Endodermal cell (in vitro differentiated cells): ENCODE measurements around the gene MACROD1. TPM values are rescaled to one million over a fixed set of nuclear protein-coding genes. Genes with fewer than 3 reads are reported as not detected.

Experiments used
- DNase-seq: peaks from one replicate; pipeline ENCODE4 v3.0.0-alpha.2; 2017
- H3K27ac ChIP-seq: 2 replicates; pipeline ENCODE4 v1.5.1; 2013; ENCODE audit warnings: mild to moderate bottlenecking, low read depth, low read length, moderate library complexity
- H3K27me3 ChIP-seq: 2 replicates; pipeline ENCODE4 v1.6.1; 2013; ENCODE audit warnings: mild to moderate bottlenecking, low read length, moderate library complexity; ENCODE audit not compliant: insufficient read depth, control insufficient read depth, poor library complexity, severe bottlenecking
- H3K36me3 ChIP-seq: 2 replicates; pipeline ENCODE4 v1.7.0; 2013; ENCODE audit warnings: mild to moderate bottlenecking, low read length, moderate library complexity; ENCODE audit not compliant: control insufficient read depth, insufficient read depth
- H3K4me1 ChIP-seq: one replicate; pipeline ENCODE4 v1.7.0; 2013; ENCODE audit warnings: low read length; ENCODE audit not compliant: control insufficient read depth, insufficient read depth
- H3K4me3 ChIP-seq: 2 replicates; pipeline ENCODE4 v1.5.1; 2013; ENCODE audit warnings: mild to moderate bottlenecking, low read length, moderate library complexity
- H3K9ac ChIP-seq: 2 replicates; pipeline ENCODE4 v1.6.1; 2013; ENCODE audit warnings: mild to moderate bottlenecking, low read length, moderate library complexity; ENCODE audit not compliant: poor library complexity, severe bottlenecking; ENCODE audit errors: extremely low read depth
- H3K9me3 ChIP-seq: 2 replicates; pipeline ENCODE4 v1.6.1; 2013; ENCODE audit warnings: mild to moderate bottlenecking, low read length, moderate library complexity; ENCODE audit not compliant: control insufficient read depth
- H3K27ac Mint-ChIP-seq: 2 replicates; pipeline ENCODE4 v1.8.0; 2020; ENCODE audit warnings: mixed read lengths
- H3K27me3 Mint-ChIP-seq: 2 replicates; pipeline ENCODE4 v1.8.0; 2021; ENCODE audit warnings: mild to moderate bottlenecking, mixed read lengths; ENCODE audit not compliant: insufficient read depth
- H3K36me3 Mint-ChIP-seq: 2 replicates; pipeline ENCODE4 v1.8.0; 2020; ENCODE audit warnings: low read depth, mixed read lengths
- H3K4me1 Mint-ChIP-seq: 2 replicates; pipeline ENCODE4 v1.8.0; 2020; ENCODE audit warnings: mixed read lengths
- H3K4me3 Mint-ChIP-seq: 2 replicates; pipeline ENCODE4 v1.8.0; 2020; ENCODE audit warnings: mild to moderate bottlenecking, moderate library complexity, mixed read lengths
- H3K9me3 Mint-ChIP-seq: 2 replicates; pipeline ENCODE4 v1.8.0; 2020; ENCODE audit warnings: mild to moderate bottlenecking, mixed read lengths
- CTCF ChIP-seq: fragments of 200-600 bp; sonication (generic); conservative IDR thresholded peaks from 2 replicates; pipeline ENCODE4 v1.5.0; 2021; ENCODE audit warnings: antibody characterized with exemption, mild to moderate bottlenecking
- WGBS, 2 experiments: methylation state at CpG; one replicate each; pipeline versions ENCODE4 v1.1.5 to v1.1.7; 2013; ENCODE audit warnings: missing lambda C conversion rate in 2 of 2, mixed read lengths in 1 of 2; ENCODE audit not compliant: insufficient coverage in 1 of 2, insufficient read length in 1 of 2; 5-methylcytosine and 5-hydroxymethylcytosine counted together
- total RNA-seq, 2 donors: library from RNA; stranded (reverse); fragmentation: NEBNext Ultra II Directional in 1 of 2; extraction: Animal tissue kit (Norgen Biotek cat#: 25700) in 1 of 2; gene quantifications; 2 replicates in 1 of 2; 3 replicates in 1 of 2; pipeline ENCODE4 v1.2.1, GENCODE V29; 2021

The MACROD1 gene
- total RNA-seq, 2 donors from 2014 or later, result 23.0 to 41.9 TPM

- no peak overlapping the region for H3K27ac Mint-ChIP-seq
- Histone ChIP-seq H3K9me3 (no peaks in the 10 kb centered on the region), H3K4me3 (no peak overlapping the region), H3K27ac (no peak overlapping the region), H3K4me1 (no peaks in the 10 kb centered on the region), H3K27me3 (no peaks in the 10 kb centered on the region), H3K9ac (no peak overlapping the region), H3K36me3 (no peaks in the 10 kb centered on the region)
- H3K36me3 Mint-ChIP-seq, result no peaks in the 10 kb centered on the region
- whole genome bisulfite sequencing, 2 experiments, result 90 to 92% methylated on average over 26 to 35 of the region's 35 CpGs
- DNase-seq, result no peak
- peaks cover 3% of the 10 kb centered on the region for H3K9me3 Mint-ChIP-seq
- H3K4me3 Mint-ChIP-seq, result no peak overlapping the region
- peaks cover 2% of the 10 kb centered on the region for H3K4me1 Mint-ChIP-seq
- H3K27me3 Mint-ChIP-seq, result peaks cover 60% of the 10 kb centered on the region
- TF ChIP-seq CTCF, result no peak
These were observed 149.7 kb downstream of the MACROD1 start for GRCh38 chr11:64015935-64016845.

GRCh38 chr11:64015510-64015909 lies 150.4 kb downstream of the MACROD1 start:
- Histone ChIP-seq H3K4me1 (no peaks in the 10 kb centered on the region), H3K9ac (no peak overlapping the region), H3K36me3 (no peaks in the 10 kb centered on the region), H3K9me3 (no peaks in the 10 kb centered on the region), H3K27ac (no peak overlapping the region), H3K4me3 (no peak overlapping the region), H3K27me3 (peaks cover under 1% of the 10 kb centered on the region)
- WGBS, 2 experiments, result 89 to 94% methylated on average over 14 to 20 of the region's 20 CpGs
- DNase-seq, result no peak
- peaks cover 8% of the 10 kb centered on the region for H3K9me3 Mint-ChIP-seq
- TF ChIP-seq CTCF, result no peak
- peaks cover 54% of the 10 kb centered on the region for H3K27me3 Mint-ChIP-seq
- no peak overlapping the region for H3K27ac Mint-ChIP-seq
- H3K4me3 Mint-ChIP-seq, result no peak overlapping the region
- no peaks in the 10 kb centered on the region for H3K36me3 Mint-ChIP-seq
- H3K4me1 Mint-ChIP-seq, result peaks cover 2% of the 10 kb centered on the region

GRCh38 chr11:64014356-64014755 lies 151.6 kb downstream of the MACROD1 start:
- Mint-ChIP-seq H3K27ac (no peak overlapping the region), H3K9me3 (peaks cover 12% of the 10 kb centered on the region)

More at GRCh38 chr11:64014356-64014755, 151.6 kb downstream of the MACROD1 start:
- Histone ChIP-seq H3K4me3 (no peak overlapping the region), H3K27ac (no peak overlapping the region), H3K9me3 (no peaks in the 10 kb centered on the region), H3K36me3 (no peaks in the 10 kb centered on the region), H3K9ac (no peak overlapping the region), H3K27me3 (peaks cover 6% of the 10 kb centered on the region), H3K4me1 (no peaks in the 10 kb centered on the region)
- no peak for DNase-seq
- H3K27me3 Mint-ChIP-seq, result peaks cover 56% of the 10 kb centered on the region
- no peaks in the 10 kb centered on the region for H3K36me3 Mint-ChIP-seq
- 80 to 90% methylated on average over 2 to 11 of the region's 11 CpGs for WGBS, 2 experiments
- TF ChIP-seq CTCF, result no peak
- H3K4me1 Mint-ChIP-seq, result no peaks in the 10 kb centered on the region
- H3K4me3 Mint-ChIP-seq, result no peak overlapping the region
